Psoas muscle (tissue), 8 donors: ENCODE results near the gene TRUB1. TPM values are rescaled to one million over a fixed set of nuclear protein-coding genes. Genes with fewer than 3 reads are reported as not detected.
A peak's percentile ranks its signal among the peaks of the same experiment; 100 is the strongest.
"Not testable (repeated sequence)": the region's sequence is repeated elsewhere in the genome, so short reads cannot be mapped to it uniquely, and the experiment has no call there.

Experiments
- ATAC-seq, 4 donors: fragments of 200-7000 bp; cut with Tn5 transposase; one replicate each; pipeline ENCODE4 v1.9.1; 2020; ENCODE audit warnings: moderate library complexity in 3 of 4, mild to moderate bottlenecking in 2 of 4
- DNase-seq, 2 donors: peaks; one replicate each; pipeline ENCODE4 v3.0.0-alpha.2; 2020
- H3K27ac ChIP-seq: fragments of 200-600 bp; one replicate; pipeline ENCODE4 v1.8.0; 2022
- H3K27me3 ChIP-seq, 3 donors: fragments of 200-600 bp in 1 of 3; one replicate each; pipeline versions ENCODE4 v1.6.1 to v1.8.0; 2013 to 2022; ENCODE audit warnings: low read length in 2 of 3, mild to moderate bottlenecking in 2 of 3, moderate library complexity in 1 of 3; ENCODE audit not compliant: insufficient read depth in 3 of 3
- H3K36me3 ChIP-seq, 2 donors: fragments of 200-600 bp in 1 of 2; one replicate each; pipeline versions ENCODE4 v1.6.1 to v1.8.0; 2013 to 2022; ENCODE audit warnings: low read depth in 1 of 2, mild to moderate bottlenecking in 1 of 2, moderate library complexity in 1 of 2; ENCODE audit not compliant: insufficient read depth in 1 of 2
- H3K4me1 ChIP-seq: fragments of 200-600 bp; one replicate; pipeline ENCODE4 v1.8.0; 2022
- H3K4me3 ChIP-seq: fragments of 200-600 bp; one replicate; pipeline ENCODE4 v1.8.0; 2022; ENCODE audit warnings: mild to moderate bottlenecking
- H3K9me3 ChIP-seq: fragments of 200-600 bp; one replicate; pipeline ENCODE4 v1.8.0; 2022
- WGBS, 3 donors: extraction: QIAGEN DNeasy Blood & Tissue Kit; methylation state at CpG; one replicate each; pipeline versions ENCODE4 v1.1.6 to v1.1.7; 2013; 5-methylcytosine and 5-hydroxymethylcytosine counted together
- intact Hi-C, 2 donors: fragments of 100-400 bp; cut with DNase I; formaldehyde crosslinking; loops; one replicate each; pipeline versions ENCODE4 v1.11.0 to v1.14.2; 2022
- polyA plus RNA-seq, 3 donors: library from polyadenylated mRNA; stranded (reverse); fragments of 200-250 nt; gene quantifications; one replicate each; pipeline ENCODE4 v1.2.3, GENCODE V29; 2013
- total RNA-seq, 4 donors: library from RNA; stranded (reverse); fragmentation: NEBNext Ultra II Directional in 2 of 4; extraction: Animal tissue kit (Norgen Biotek cat#: 25700) in 2 of 4; gene quantifications; one replicate each; pipeline versions ENCODE4 v1.2.1 to v1.2.4, GENCODE V29; 2021 to 2023
- TF ChIP-seq, protein P1 (sequence below): fragments of 200-600 bp; IDR thresholded peaks from one replicate; pipeline ENCODE4 v1.8.0; 2022; ENCODE audit warnings: antibody characterized with exemption
- donor health status: healthy with polysubstance abuse.
- donor health status: DM: no; HTN: no; CAD: no; lungs with moderate emphysema.
- donor health status: Bipolar disorder and iron deficiency.
- donor health status: healthy.
- donor health status: DM: yes; HTN: yes; CAD: no.
- donor health status: DM: no; HTN: no; CAD: no.
- donor health status: DM: no; HTN: no; CAD: no.
- donor health status: DM: yes; HTN: yes; CAD: no.

Gene TRUB1
- total and polyA plus RNA-seq, 7 donors, result 3.3 to 8.9 (median 8.4) TPM

DNA sequence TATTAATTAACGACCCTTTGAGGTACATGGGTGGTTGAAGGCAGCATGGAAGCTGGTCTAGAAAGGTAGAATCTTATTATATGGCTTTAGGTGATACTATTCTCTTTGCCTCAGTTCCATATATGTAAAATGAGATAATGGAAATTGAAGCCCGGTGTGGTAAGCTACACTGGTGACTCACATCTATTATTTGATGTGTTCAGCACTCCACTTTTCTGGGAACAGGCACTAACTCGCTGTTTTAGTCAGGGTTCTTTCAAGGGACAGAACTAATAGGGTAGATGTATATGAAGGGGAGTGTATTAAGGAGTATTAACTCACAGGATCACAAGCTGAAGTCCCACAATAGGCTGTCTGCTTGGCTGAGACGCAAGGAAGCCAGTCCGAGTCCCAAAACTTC is 4.4 kb upstream of the TRUB1 start:
- H3K4me3 ChIP-seq, result no peak overlapping the region
- peak overlapping the region; percentile 60 for H3K27ac ChIP-seq
- DNase-seq, result no peak
- no peaks in the 10 kb centered on the region for H3K9me3 ChIP-seq
- peak; percentile 31 to 73 (median 60) for ATAC-seq
- no peaks in the 10 kb centered on the region for H3K36me3 ChIP-seq
- WGBS, 3 donors, result 69 to 71% (median 70%) methylated on average over 5 of the region's 5 CpGs
- H3K4me1 ChIP-seq, result peaks cover 10% of the 10 kb centered on the region
- intact Hi-C loops, result loop anchor here in 1 of 2 donors (10.0 kb wide), 1 partner anchor 109 kb away; the partner anchor contains the start of gene FHIP2A
- TF ChIP-seq, protein P1, sequence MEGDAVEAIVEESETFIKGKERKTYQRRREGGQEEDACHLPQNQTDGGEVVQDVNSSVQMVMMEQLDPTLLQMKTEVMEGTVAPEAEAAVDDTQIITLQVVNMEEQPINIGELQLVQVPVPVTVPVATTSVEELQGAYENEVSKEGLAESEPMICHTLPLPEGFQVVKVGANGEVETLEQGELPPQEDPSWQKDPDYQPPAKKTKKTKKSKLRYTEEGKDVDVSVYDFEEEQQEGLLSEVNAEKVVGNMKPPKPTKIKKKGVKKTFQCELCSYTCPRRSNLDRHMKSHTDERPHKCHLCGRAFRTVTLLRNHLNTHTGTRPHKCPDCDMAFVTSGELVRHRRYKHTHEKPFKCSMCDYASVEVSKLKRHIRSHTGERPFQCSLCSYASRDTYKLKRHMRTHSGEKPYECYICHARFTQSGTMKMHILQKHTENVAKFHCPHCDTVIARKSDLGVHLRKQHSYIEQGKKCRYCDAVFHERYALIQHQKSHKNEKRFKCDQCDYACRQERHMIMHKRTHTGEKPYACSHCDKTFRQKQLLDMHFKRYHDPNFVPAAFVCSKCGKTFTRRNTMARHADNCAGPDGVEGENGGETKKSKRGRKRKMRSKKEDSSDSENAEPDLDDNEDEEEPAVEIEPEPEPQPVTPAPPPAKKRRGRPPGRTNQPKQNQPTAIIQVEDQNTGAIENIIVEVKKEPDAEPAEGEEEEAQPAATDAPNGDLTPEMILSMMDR, result no peak
- no peaks in the 10 kb centered on the region for H3K27me3 ChIP-seq

GRCh38 chr10:114933995-114934394 is 4.0 kb upstream of the TRUB1 start:
- intact Hi-C loops, result loop anchor here in 1 of 2 donors (10.0 kb wide), 1 partner anchor 109 kb away; the partner anchor contains the start of gene FHIP2A
- H3K27me3 ChIP-seq, H3K4me3 ChIP-seq, H3K36me3 ChIP-seq, ATAC-seq, DNase-seq, H3K9me3 ChIP-seq: not testable (repeated sequence)
- peak overlapping the region; percentile 60 for H3K27ac ChIP-seq
- peaks cover 10% of the 10 kb centered on the region for H3K4me1 ChIP-seq
- 69 to 81% (median 74%) methylated on average over 3 of the region's 3 CpGs for WGBS, 3 donors

- Histone ChIP-seq H3K36me3 (peaks cover 3 to 14% of the 10 kb centered on the region in 2 donors), H3K9me3 (no peaks in the 10 kb centered on the region), H3K27me3 (no peaks in the 10 kb centered on the region), H3K4me3 (peak overlapping the region; percentile 91), H3K27ac (peak overlapping the region; percentile 89), H3K4me1 (peaks cover 32% of the 10 kb centered on the region)
- intact Hi-C loops, result loop anchor here in 1 of 2 donors (10.0 kb wide), 1 partner anchor 114 kb away; the partner anchor contains the start of gene FHIP2A
- no peak for ATAC-seq
- DNase-seq, result no peak
- TF ChIP-seq, protein P1, result no peak
- WGBS, 3 donors, result 7 to 9% (median 7%) methylated on average over 5 of the region's 5 CpGs
Observed at GRCh38 chr10:114938856-114939193, 830 bp downstream of the TRUB1 start.

GRCh38 chr10:114940735-114941134 is 2.7 kb downstream of the TRUB1 start:
- no peak for ATAC-seq
- Histone ChIP-seq H3K4me3 (no peak overlapping the region), H3K36me3 (peaks cover 3 to 31% of the 10 kb centered on the region in 2 donors), H3K27me3 (no peaks in the 10 kb centered on the region), H3K27ac (no peak overlapping the region), H3K9me3 (no peaks in the 10 kb centered on the region), H3K4me1 (peaks cover 32% of the 10 kb centered on the region)
- TF ChIP-seq, protein P1, result no peak
- WGBS, 3 donors, result 58 to 61% (median 59%) methylated on average over 4 of the region's 4 CpGs
- DNase-seq, result no peak
- intact Hi-C loops, result no loop called here

- H3K4me1 ChIP-seq, result peaks cover 37% of the 10 kb centered on the region
Observed at GRCh38 chr10:114943000-114943399, 5.0 kb downstream of the TRUB1 start.

More at GRCh38 chr10:114943000-114943399, 5.0 kb downstream of the TRUB1 start:
- H3K27me3 ChIP-seq, result no peaks in the 10 kb centered on the region
- DNase-seq (peak in 1 of 2 donors; percentile 25), ATAC-seq (no peak)
- WGBS, 3 donors, result 26 to 58% (median 38%) methylated on average over 5 of the region's 5 CpGs
- intact Hi-C loops, result no loop called here
- H3K27ac ChIP-seq, result peak overlapping the region; percentile 39
- H3K36me3 ChIP-seq, result peaks cover 3 to 42% of the 10 kb centered on the region in 2 donors
- TF ChIP-seq, protein P1, result no peak
- H3K4me3 ChIP-seq, result no peak overlapping the region
- no peaks in the 10 kb centered on the region for H3K9me3 ChIP-seq
